HG02642 (cell line): ENCODE results near the gene ABHD17B.
"Not testable (repeated sequence)": the region's sequence is repeated elsewhere in the genome, so short reads cannot be mapped to it uniquely, and the experiment has no call there.

Experiments
- ATAC-seq: cut with Tn5 transposase; IDR thresholded peaks from one replicate; pipeline ENCODE4 v1.9.1; 2021; ENCODE audit warnings: mild to moderate bottlenecking; ENCODE audit not compliant: unreplicated experiment, poor library complexity

The ABHD17B gene

GRCh38 chr9:71911061-71911907 lies at the start of gene ABHD17B, which contains the start of gene C9orf85:
Gene ABHD17B, minus strand, starts transcription at chr9:71911193. Its CDS starts 36,113 bp downstream, at chr9:71875080.
Gene C9orf85, plus strand, starts transcription at chr9:71911639. Its CDS starts 96 bp downstream, at chr9:71911735.
- peak; percentile 96 for ATAC-seq

- ATAC-seq: no peak
These were observed 44.4 kb upstream of the ABHD17B start for GRCh38 chr9:71955300-71955915.

GRCh38 chr9:71954652-71955051 lies 43.7 kb upstream of the ABHD17B start:
- ATAC-seq: not testable (repeated sequence)

- no peak for ATAC-seq
These were observed 33.9 kb upstream of the ABHD17B start for GRCh38 chr9:71944754-71945375.

- no peak for ATAC-seq
These were observed 31.1 kb upstream of the ABHD17B start for GRCh38 chr9:71941998-71942567.

- no peak for ATAC-seq
These were observed 30.1 kb upstream of the ABHD17B start for GRCh38 chr9:71941060-71941568.

GRCh38 chr9:71937898-71938297 lies 26.9 kb upstream of the ABHD17B start:
- ATAC-seq: no peak

GRCh38 chr9:71937070-71937625 lies 26.2 kb upstream of the ABHD17B start:
- ATAC-seq: no peak

GRCh38 chr9:71936066-71936465 lies 25.1 kb upstream of the ABHD17B start:
- no peak for ATAC-seq

- ATAC-seq: no peak
These were observed 20.2 kb upstream of the ABHD17B start for GRCh38 chr9:71931166-71931565.

GRCh38 chr9:71929791-71930440 lies 18.9 kb upstream of the ABHD17B start:
- no peak for ATAC-seq

- ATAC-seq: no peak
These were observed 18.2 kb upstream of the ABHD17B start for GRCh38 chr9:71929223-71929622.

- ATAC-seq: no peak
These were observed 17.8 kb upstream of the ABHD17B start for GRCh38 chr9:71928806-71929205.

GRCh38 chr9:71928376-71928775 lies 17.4 kb upstream of the ABHD17B start:
- no peak for ATAC-seq

- no peak for ATAC-seq
These were observed 14.8 kb upstream of the ABHD17B start for GRCh38 chr9:71925834-71926233.

GRCh38 chr9:71924576-71924975 lies 13.6 kb upstream of the ABHD17B start:
- no peak for ATAC-seq

GRCh38 chr9:71921190-71921814 lies 10.3 kb upstream of the ABHD17B start:
- ATAC-seq: no peak

GRCh38 chr9:71920456-71921189 lies 9.6 kb upstream of the ABHD17B start:
- no peak for ATAC-seq

- ATAC-seq: no peak
These were observed 7.4 kb upstream of the ABHD17B start for GRCh38 chr9:71918419-71918818.
